Osteoblast (primary cell): ENCODE data around the gene IRF9. TPM values are rescaled to one million over a fixed set of nuclear protein-coding genes. Genes with fewer than 3 reads are reported as not detected.

Source experiments
- DNase-seq: peaks from one replicate; pipeline ENCODE4 v3.0.0; 2011; ENCODE audit warnings: low spot score, mixed read lengths; ENCODE audit not compliant: insufficient read length; ENCODE audit errors: missing footprints
- H2AFZ ChIP-seq: 2 replicates; pipeline ENCODE4 v1.6.0; 2011; ENCODE audit warnings: mild to moderate bottlenecking, low read length
- H3K27ac ChIP-seq: 2 replicates; pipeline ENCODE4 v1.5.1; 2011; ENCODE audit warnings: mild to moderate bottlenecking, low read depth, low read length, moderate library complexity
- H3K27me3 ChIP-seq: 2 replicates; pipeline ENCODE4 v1.6.0; 2012; ENCODE audit warnings: mild to moderate bottlenecking, control low read depth, inconsistent platforms, low read length, moderate library complexity; ENCODE audit not compliant: insufficient read depth
- H3K36me3 ChIP-seq: 2 replicates; pipeline ENCODE4 v1.5.1; 2011; ENCODE audit warnings: mild to moderate bottlenecking, low read length, control low read depth, moderate library complexity; ENCODE audit not compliant: insufficient read depth
- H3K4me1 ChIP-seq: 2 replicates; pipeline ENCODE4 v1.5.1; 2011; ENCODE audit warnings: mild to moderate bottlenecking, low read length, control low read depth, moderate library complexity; ENCODE audit not compliant: insufficient read depth
- H3K4me2 ChIP-seq: 2 replicates; pipeline ENCODE4 v1.6.0; 2011; ENCODE audit warnings: mild to moderate bottlenecking, low read length; ENCODE audit not compliant: insufficient read depth
- H3K4me3 ChIP-seq: fragments of 200-600 bp; sonication (generic); 3 replicates; pipeline ENCODE4 v1.5.1; 2012; ENCODE audit warnings: mild to moderate bottlenecking, low read length, inconsistent platforms; ENCODE audit not compliant: insufficient read depth
- H3K79me2 ChIP-seq: 2 replicates; pipeline ENCODE4 v1.6.0; 2012; ENCODE audit warnings: mild to moderate bottlenecking, low read length, control low read depth, inconsistent platforms; ENCODE audit not compliant: insufficient read depth
- H3K9me3 ChIP-seq: 2 replicates; pipeline ENCODE4 v1.5.1; 2011; ENCODE audit warnings: low read depth, low read length, control low read depth
- H4K20me1 ChIP-seq: 2 replicates; pipeline ENCODE4 v1.6.0; 2012; ENCODE audit warnings: mild to moderate bottlenecking, low read length, control low read depth; ENCODE audit not compliant: insufficient read depth
- total RNA-seq: library from RNA; depleted of rRNA; stranded (reverse); fragments of >200 nt; gene quantifications from 2 replicates; pipeline ENCODE4 v1.2.3, GENCODE V29; 2012
- TF ChIP-seq, protein P1 (sequence below): IDR thresholded peaks from 2 replicates; pipeline ENCODE4 v1.5.1; 2011; ENCODE audit warnings: mild to moderate bottlenecking, low read depth, low read length, moderate library complexity; ENCODE audit errors: extremely low read depth

Gene IRF9
- total RNA-seq, 1 donor, result 117 TPM

DNA sequence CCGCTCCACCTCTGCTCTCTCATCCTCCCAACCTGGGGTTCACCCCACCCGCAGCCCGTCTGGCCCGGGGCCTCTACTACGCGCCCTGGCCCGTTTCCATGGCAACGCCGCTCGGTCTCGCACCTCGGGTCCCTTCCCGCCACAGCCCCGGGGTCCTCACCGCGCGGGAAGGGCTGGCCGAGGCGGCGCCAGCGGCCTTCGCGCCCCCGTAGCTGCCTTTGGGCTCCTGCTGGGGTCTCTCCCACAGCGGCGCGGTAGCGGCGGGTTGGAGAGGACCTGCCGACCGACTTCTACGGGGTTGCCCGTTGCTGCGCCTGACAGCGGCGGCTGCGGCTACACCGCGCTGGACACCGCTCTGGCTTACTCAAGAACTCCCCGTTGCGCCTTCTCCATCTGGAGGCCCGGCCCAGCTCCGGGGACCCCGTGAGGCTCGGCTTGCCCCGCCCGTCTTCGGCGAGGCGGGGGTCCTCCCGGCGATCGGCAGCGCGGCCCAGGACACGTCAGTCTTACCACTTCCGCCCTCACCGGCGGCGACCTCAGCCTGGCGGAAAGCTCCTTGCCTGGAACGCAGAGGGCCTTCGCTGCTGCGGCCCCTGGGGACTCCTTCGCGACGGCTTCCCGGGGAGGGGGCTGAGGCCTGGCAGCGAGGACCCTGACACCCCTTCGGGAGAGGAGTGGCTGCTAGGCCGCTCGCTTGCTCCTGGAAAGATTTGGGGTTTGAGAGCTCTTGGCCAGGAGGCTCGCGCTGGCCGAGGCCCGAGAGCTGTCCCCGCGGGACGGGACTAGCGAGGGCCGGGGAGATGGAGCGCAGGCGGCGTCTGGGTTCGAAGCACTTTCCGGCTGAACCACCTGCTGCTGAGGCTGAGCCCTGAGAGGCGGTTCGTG lies 34.4 kb downstream of the IRF9 start, which contains the start of gene TM9SF1:
TM9SF1 (minus strand) TSS at position 256 of the 885 bp plus-strand sequence. CDS start 422 bp downstream, outside the sequence.
- H3K27ac ChIP-seq, result peak within 1 kb of the TSS; percentile 94
- peaks cover 19% of the 10 kb centered on the region for H3K4me1 ChIP-seq
- H2AFZ ChIP-seq, result peak within 1 kb of the TSS; percentile 95
- TF ChIP-seq, protein P1, sequence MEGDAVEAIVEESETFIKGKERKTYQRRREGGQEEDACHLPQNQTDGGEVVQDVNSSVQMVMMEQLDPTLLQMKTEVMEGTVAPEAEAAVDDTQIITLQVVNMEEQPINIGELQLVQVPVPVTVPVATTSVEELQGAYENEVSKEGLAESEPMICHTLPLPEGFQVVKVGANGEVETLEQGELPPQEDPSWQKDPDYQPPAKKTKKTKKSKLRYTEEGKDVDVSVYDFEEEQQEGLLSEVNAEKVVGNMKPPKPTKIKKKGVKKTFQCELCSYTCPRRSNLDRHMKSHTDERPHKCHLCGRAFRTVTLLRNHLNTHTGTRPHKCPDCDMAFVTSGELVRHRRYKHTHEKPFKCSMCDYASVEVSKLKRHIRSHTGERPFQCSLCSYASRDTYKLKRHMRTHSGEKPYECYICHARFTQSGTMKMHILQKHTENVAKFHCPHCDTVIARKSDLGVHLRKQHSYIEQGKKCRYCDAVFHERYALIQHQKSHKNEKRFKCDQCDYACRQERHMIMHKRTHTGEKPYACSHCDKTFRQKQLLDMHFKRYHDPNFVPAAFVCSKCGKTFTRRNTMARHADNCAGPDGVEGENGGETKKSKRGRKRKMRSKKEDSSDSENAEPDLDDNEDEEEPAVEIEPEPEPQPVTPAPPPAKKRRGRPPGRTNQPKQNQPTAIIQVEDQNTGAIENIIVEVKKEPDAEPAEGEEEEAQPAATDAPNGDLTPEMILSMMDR, result no peak
- H4K20me1 ChIP-seq, result no peaks in the 10 kb centered on the region
- peaks cover 59% of the 10 kb centered on the region for H3K79me2 ChIP-seq
- peak; percentile 98 for DNase-seq
- peak within 1 kb of the TSS; percentile 96 for H3K4me3 ChIP-seq
- H3K36me3 ChIP-seq, result peaks cover 14% of the 10 kb centered on the region
- no peaks in the 10 kb centered on the region for H3K9me3 ChIP-seq
- H3K27me3 ChIP-seq, result no peaks in the 10 kb centered on the region
- peak within 1 kb of the TSS; percentile 97 for H3K4me2 ChIP-seq

DNA sequence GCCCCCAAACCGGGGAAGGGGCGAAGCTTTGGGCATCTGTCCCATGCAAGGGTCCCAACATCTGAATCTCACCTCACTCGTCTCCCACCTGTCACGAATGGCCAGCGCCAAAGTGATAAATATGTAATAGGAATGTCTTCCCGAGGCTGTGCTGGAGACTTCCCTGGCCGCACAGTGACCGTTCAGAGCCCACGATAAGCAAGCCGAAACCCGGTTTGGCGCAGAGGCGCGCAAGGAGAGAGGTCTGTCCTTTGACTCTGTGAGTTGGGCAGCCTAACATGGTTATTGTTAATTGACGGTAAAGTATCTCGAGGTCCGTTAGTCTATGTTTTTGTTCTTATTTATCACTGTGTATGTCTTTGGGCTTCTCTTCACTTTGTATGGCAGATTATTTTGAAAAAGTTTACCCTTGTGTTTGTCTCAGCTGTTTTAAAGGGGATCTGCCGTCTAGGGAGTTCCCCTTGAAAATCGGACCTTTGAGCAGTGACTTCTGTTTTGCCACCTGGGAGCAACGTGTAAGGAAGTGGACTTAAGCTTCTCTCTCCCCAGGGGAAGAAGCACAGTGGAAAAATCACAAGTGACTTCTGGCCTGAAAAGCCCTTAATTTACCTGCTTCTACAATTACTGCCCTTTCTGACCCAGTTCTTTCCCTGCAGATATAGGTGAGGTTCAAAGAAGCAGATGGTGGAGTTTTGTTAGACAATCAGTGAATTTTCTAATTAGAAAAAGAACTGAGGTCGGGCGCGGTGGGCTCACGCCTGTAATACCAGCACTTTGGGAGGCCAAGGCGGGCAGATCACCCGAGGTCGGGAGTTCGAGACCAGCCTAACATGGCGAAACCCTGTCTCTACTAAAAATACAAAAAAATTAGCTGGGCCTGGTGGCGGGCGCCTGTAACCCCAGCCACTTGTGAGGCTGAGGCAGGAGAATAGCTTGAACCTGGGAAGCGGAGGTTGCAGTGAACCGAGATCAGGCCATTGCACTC lies 35.3 kb downstream of the IRF9 start:
- peaks cover 59% of the 10 kb centered on the region for H3K79me2 ChIP-seq
- TF ChIP-seq, protein P1, result no peak

GRCh38 chr14:24197056-24197450 lies 36.0 kb downstream of the IRF9 start:
- H3K36me3 ChIP-seq, result peaks cover 19% of the 10 kb centered on the region
- H3K27me3 ChIP-seq, result no peaks in the 10 kb centered on the region
- peaks cover 19% of the 10 kb centered on the region for H3K4me1 ChIP-seq
- H3K4me3 ChIP-seq, result no peak overlapping the region
- peak; percentile 79 for DNase-seq
- no peaks in the 10 kb centered on the region for H4K20me1 ChIP-seq
- TF ChIP-seq, protein P1, result no peak
- H3K9me3 ChIP-seq, result no peaks in the 10 kb centered on the region
- peaks cover 55% of the 10 kb centered on the region for H3K79me2 ChIP-seq
- no peak overlapping the region for H2AFZ ChIP-seq
- H3K27ac ChIP-seq, result no peak overlapping the region
- peak overlapping the region; percentile 97 for H3K4me2 ChIP-seq

More for the DNA sequence above, 35.3 kb downstream of the IRF9 start:
- Histone ChIP-seq H2AFZ (peak overlapping the region; percentile 95), H3K27me3 (no peaks in the 10 kb centered on the region), H3K27ac (peak overlapping the region; percentile 94), H3K4me2 (peak overlapping the region; percentile 97), H3K36me3 (peaks cover 15% of the 10 kb centered on the region), H3K4me1 (peaks cover 19% of the 10 kb centered on the region), H3K9me3 (no peaks in the 10 kb centered on the region), H3K4me3 (peak overlapping the region; percentile 96), H4K20me1 (no peaks in the 10 kb centered on the region)
- peak; percentile 84 for DNase-seq
